Astrocyte (in vitro differentiated cells and primary cell): ENCODE data around the gene CADPS. TPM values are rescaled to one million over a fixed set of nuclear protein-coding genes. Genes with fewer than 3 reads are reported as not detected.

Experiments
- DNase-seq: peaks from one replicate; pipeline ENCODE4 v3.0.0-alpha.2; 2010; ENCODE audit warnings: low read depth
- FAIRE-seq: peaks from 2 replicates; lab custom pipeline; 2011; peaks lifted over from hg19 to GRCh38; lab: Jason Lieb, UNC
- H2AFZ ChIP-seq: 2 replicates; pipeline ENCODE4 v1.6.0; 2012; ENCODE audit warnings: low read depth, low read length, inconsistent platforms
- H3K27ac ChIP-seq: 2 replicates; pipeline ENCODE4 v1.5.1; 2011; ENCODE audit warnings: low read depth, low read length, inconsistent platforms
- H3K27me3 ChIP-seq: 2 replicates; pipeline ENCODE4 v1.6.0; 2011; ENCODE audit warnings: low read length, inconsistent platforms; ENCODE audit not compliant: insufficient read depth
- H3K36me3 ChIP-seq: 2 replicates; pipeline ENCODE4 v1.5.1; 2011; ENCODE audit warnings: low read length, inconsistent platforms; ENCODE audit not compliant: insufficient read depth
- H3K4me1 ChIP-seq: 2 replicates; pipeline ENCODE4 v1.5.1; 2011; ENCODE audit warnings: low read length, inconsistent platforms; ENCODE audit not compliant: insufficient read depth
- H3K4me2 ChIP-seq: 2 replicates; pipeline ENCODE4 v1.6.0; 2012; ENCODE audit warnings: low read length, inconsistent platforms
- H3K4me3 ChIP-seq: 2 replicates; pipeline ENCODE4 v1.5.1; 2011; ENCODE audit warnings: low read depth, mild to moderate bottlenecking, low read length, inconsistent platforms; ENCODE audit not compliant: insufficient read depth
- H3K79me2 ChIP-seq: 2 replicates; pipeline ENCODE4 v1.6.0; 2012; ENCODE audit warnings: mild to moderate bottlenecking, low read length, inconsistent platforms; ENCODE audit not compliant: insufficient read depth
- H3K9ac ChIP-seq: 2 replicates; pipeline ENCODE4 v1.6.0; 2012; ENCODE audit warnings: mild to moderate bottlenecking, low read length, inconsistent platforms
- H3K9me3 ChIP-seq: 2 replicates; pipeline ENCODE4 v1.5.1; 2012; ENCODE audit warnings: low read depth, mild to moderate bottlenecking, low read length, inconsistent platforms; ENCODE audit not compliant: insufficient read depth
- H4K20me1 ChIP-seq: 2 replicates; pipeline ENCODE4 v1.6.0; 2012; ENCODE audit warnings: low read length, inconsistent platforms; ENCODE audit not compliant: insufficient read depth
- H3K27ac Mint-ChIP-seq: one replicate; pipeline ENCODE4 v1.8.0; 2021; ENCODE audit warnings: mild to moderate bottlenecking, mixed read lengths; ENCODE audit not compliant: unreplicated experiment
- H3K27me3 Mint-ChIP-seq: one replicate; pipeline ENCODE4 v1.8.0; 2021; ENCODE audit warnings: low read depth, mixed read lengths; ENCODE audit not compliant: unreplicated experiment
- H3K36me3 Mint-ChIP-seq: one replicate; pipeline ENCODE4 v1.8.0; 2021; ENCODE audit warnings: low read depth, mixed read lengths; ENCODE audit not compliant: unreplicated experiment
- H3K4me1 Mint-ChIP-seq: one replicate; pipeline ENCODE4 v1.8.0; 2021; ENCODE audit warnings: low read depth, mixed read lengths; ENCODE audit not compliant: unreplicated experiment
- H3K4me3 Mint-ChIP-seq: one replicate; pipeline ENCODE4 v1.8.0; 2021; ENCODE audit warnings: mild to moderate bottlenecking, moderate library complexity, mixed read lengths; ENCODE audit not compliant: unreplicated experiment
- H3K9me3 Mint-ChIP-seq: one replicate; pipeline ENCODE4 v1.8.0; 2021; ENCODE audit warnings: mild to moderate bottlenecking, mixed read lengths; ENCODE audit not compliant: unreplicated experiment
- EZH2 ChIP-seq: IDR thresholded peaks from 2 replicates; pipeline ENCODE4 v1.6.1; 2012; ENCODE audit warnings: mild to moderate bottlenecking, low read length, inconsistent platforms; ENCODE audit not compliant: insufficient read depth
- total RNA-seq: library from RNA; stranded (reverse); gene quantifications from 2 replicates; pipeline ENCODE4 v1.2.1, GENCODE V29; 2021
- TF ChIP-seq, protein P1 (sequence below): IDR thresholded peaks from 2 replicates; pipeline ENCODE4 v1.5.1; 2011; ENCODE audit warnings: low read depth, mild to moderate bottlenecking, inconsistent platforms, low read length, moderate library complexity; ENCODE audit not compliant: insufficient read depth

The CADPS gene
- total RNA-seq, 1 donor from 2014 or later = 5.4 TPM

DNA sequence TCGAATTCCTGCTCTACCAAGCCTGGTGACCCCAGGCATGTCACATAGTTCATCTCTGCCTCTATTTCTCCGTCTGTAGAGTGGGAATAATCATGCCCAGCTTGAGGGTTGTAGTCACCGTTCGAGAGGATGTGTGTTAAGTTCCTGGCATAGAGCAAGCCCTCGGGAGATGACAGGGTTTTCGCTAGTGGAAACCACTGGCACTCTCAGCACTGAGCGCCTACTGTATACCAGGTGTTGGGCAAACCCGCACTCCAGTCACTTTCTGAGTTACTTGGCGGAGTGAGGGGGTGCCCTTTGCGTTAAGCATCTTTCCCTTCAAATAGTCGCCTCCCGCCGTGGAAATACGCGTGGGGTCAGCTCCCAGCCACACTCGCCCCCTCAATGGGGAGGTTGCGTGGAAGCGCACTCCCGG lies 506.9 kb downstream of the CADPS start:
- TF ChIP-seq, protein P1, sequence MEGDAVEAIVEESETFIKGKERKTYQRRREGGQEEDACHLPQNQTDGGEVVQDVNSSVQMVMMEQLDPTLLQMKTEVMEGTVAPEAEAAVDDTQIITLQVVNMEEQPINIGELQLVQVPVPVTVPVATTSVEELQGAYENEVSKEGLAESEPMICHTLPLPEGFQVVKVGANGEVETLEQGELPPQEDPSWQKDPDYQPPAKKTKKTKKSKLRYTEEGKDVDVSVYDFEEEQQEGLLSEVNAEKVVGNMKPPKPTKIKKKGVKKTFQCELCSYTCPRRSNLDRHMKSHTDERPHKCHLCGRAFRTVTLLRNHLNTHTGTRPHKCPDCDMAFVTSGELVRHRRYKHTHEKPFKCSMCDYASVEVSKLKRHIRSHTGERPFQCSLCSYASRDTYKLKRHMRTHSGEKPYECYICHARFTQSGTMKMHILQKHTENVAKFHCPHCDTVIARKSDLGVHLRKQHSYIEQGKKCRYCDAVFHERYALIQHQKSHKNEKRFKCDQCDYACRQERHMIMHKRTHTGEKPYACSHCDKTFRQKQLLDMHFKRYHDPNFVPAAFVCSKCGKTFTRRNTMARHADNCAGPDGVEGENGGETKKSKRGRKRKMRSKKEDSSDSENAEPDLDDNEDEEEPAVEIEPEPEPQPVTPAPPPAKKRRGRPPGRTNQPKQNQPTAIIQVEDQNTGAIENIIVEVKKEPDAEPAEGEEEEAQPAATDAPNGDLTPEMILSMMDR = no peak
- peak; percentile 75 for TF ChIP-seq EZH2
- Mint-ChIP-seq H3K36me3 (peaks cover 1% of the 10 kb centered on the region), H3K4me3 (no peak overlapping the region), H3K27me3 (peaks cover 86% of the 10 kb centered on the region), H3K9me3 (peaks cover 17% of the 10 kb centered on the region), H3K27ac (no peak overlapping the region), H3K4me1 (peaks cover 2% of the 10 kb centered on the region)
- peaks cover 4% of the 10 kb centered on the region for H4K20me1 ChIP-seq
- no peaks in the 10 kb centered on the region for H3K36me3 ChIP-seq
- no peaks in the 10 kb centered on the region for H3K79me2 ChIP-seq
- no peak overlapping the region for H3K9ac ChIP-seq
- H3K27ac ChIP-seq = no peak overlapping the region
- no peak overlapping the region for H3K4me3 ChIP-seq
- H3K4me1 ChIP-seq = peaks cover 2% of the 10 kb centered on the region
- peak overlapping the region; percentile 34 for H2AFZ ChIP-seq
- H3K9me3 ChIP-seq = peaks cover 3% of the 10 kb centered on the region
- DNase-seq (no peak), FAIRE-seq (no peak)
- peaks cover 87% of the 10 kb centered on the region for H3K27me3 ChIP-seq
- H3K4me2 ChIP-seq = peak overlapping the region; percentile 65

DNA sequence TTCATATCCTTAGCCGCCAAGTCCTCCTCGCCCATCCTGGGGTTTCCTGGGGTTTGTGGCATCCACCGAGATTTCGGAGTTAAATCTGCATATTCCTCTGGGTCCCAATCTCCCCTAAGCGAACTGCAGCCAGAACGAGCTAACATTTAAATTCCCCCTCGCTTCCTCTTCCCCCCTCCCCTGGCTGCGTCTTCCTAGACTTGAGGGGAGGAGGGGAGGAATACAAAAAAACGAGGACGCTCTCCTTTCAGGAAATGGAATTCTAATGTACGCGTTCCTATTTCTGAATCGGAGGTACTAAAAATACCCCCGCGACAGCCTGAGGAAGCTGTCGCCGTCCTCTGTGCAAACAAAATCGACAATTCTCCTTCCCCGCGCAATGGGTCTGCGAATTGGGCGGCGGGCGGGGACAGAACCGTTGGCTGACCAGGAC lies 507.4 kb downstream of the CADPS start:
- no peak overlapping the region for H3K27ac ChIP-seq
- Mint-ChIP-seq H3K36me3 (peaks cover 1% of the 10 kb centered on the region), H3K4me1 (peaks cover 2% of the 10 kb centered on the region), H3K27ac (peak overlapping the region; percentile 18), H3K4me3 (no peak overlapping the region), H3K27me3 (peaks cover 82% of the 10 kb centered on the region), H3K9me3 (peaks cover 17% of the 10 kb centered on the region)
- H3K9me3 ChIP-seq = peaks cover 3% of the 10 kb centered on the region
- H3K79me2 ChIP-seq = no peaks in the 10 kb centered on the region
- H3K4me3 ChIP-seq = no peak overlapping the region
- TF ChIP-seq, protein P1 = no peak
- no peak for TF ChIP-seq EZH2
- peaks cover 2% of the 10 kb centered on the region for H3K4me1 ChIP-seq
- no peak overlapping the region for H3K9ac ChIP-seq
- no peak for FAIRE-seq
- DNase-seq = no peak
- H3K27me3 ChIP-seq = peaks cover 82% of the 10 kb centered on the region
- no peaks in the 10 kb centered on the region for H3K36me3 ChIP-seq
- H2AFZ ChIP-seq = no peak overlapping the region
- H3K4me2 ChIP-seq = peak overlapping the region; percentile 65
- H4K20me1 ChIP-seq = peaks cover 4% of the 10 kb centered on the region

DNA sequence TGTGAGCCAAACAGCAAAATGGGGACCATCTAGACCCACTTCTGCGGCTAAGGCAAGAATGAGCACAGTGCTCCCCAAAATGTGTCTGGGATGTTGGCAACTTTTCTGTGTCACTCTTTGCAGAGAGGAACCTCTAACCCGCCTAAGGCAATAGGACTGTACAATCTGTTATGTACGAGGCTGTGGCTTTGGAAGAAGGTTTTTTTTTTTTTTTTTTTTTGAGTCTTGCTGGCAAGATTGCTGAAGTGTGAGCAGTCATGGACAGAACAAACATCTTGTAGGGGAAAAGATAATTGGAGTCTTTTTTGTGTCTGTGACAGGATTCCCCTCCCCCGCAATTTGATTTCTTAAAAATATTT lies 509.1 kb downstream of the CADPS start:
- Mint-ChIP-seq H3K4me1 (peaks cover 2% of the 10 kb centered on the region), H3K9me3 (peaks cover 15% of the 10 kb centered on the region), H3K36me3 (peaks cover 1% of the 10 kb centered on the region), H3K4me3 (no peak overlapping the region), H3K27ac (no peak overlapping the region), H3K27me3 (peaks cover 74% of the 10 kb centered on the region)
- H3K27me3 ChIP-seq = peaks cover 70% of the 10 kb centered on the region
- DNase-seq (no peak), FAIRE-seq (no peak)
- no peak overlapping the region for H3K27ac ChIP-seq
- no peak overlapping the region for H3K9ac ChIP-seq
- H3K9me3 ChIP-seq = peaks cover 3% of the 10 kb centered on the region
- no peak overlapping the region for H3K4me3 ChIP-seq
- no peaks in the 10 kb centered on the region for H3K36me3 ChIP-seq
- no peak overlapping the region for H2AFZ ChIP-seq
- H4K20me1 ChIP-seq = peaks cover 4% of the 10 kb centered on the region
- H3K4me2 ChIP-seq = no peak overlapping the region
- TF ChIP-seq, protein P1 = no peak
- no peak for TF ChIP-seq EZH2
- H3K4me1 ChIP-seq = peaks cover 2% of the 10 kb centered on the region
- no peaks in the 10 kb centered on the region for H3K79me2 ChIP-seq
